SK-N-SH (cell line): ENCODE results near the gene PROM2. TPM values are rescaled to one million over a fixed set of nuclear protein-coding genes. Genes with fewer than 3 reads are reported as not detected.

Source experiments
- CTCF ChIA-PET: fragments of 300-600, 350-600 bp; formaldehyde crosslinking; extraction: SDS; loops from one replicate; lab custom pipeline; 2021; lab: Yijun Ruan, JAX
- POLR2A ChIA-PET: fragments of 350-600 bp; sonication (Branson Sonifier 250); formaldehyde crosslinking; extraction: SDS; loops from one replicate; lab custom pipeline; 2020; ENCODE audit warnings: antibody characterized with exemption, inconsistent platforms; lab: Yijun Ruan, JAX
- DNase-seq: peaks from one replicate; pipeline ENCODE4 v3.0.0; 2012
- H2AFZ ChIP-seq: fragments of 200-600 bp; sonication (generic); 2 replicates; pipeline ENCODE4 v1.8.1; 2016; ENCODE audit warnings: antibody characterized with exemption, mild to moderate bottlenecking, low read depth
- H3F3A ChIP-seq: fragments of 200-600 bp; sonication (generic); replicated peaks from 2 replicates; pipeline ENCODE3; 2016; ENCODE audit warnings: antibody characterized with exemption, mild to moderate bottlenecking; ENCODE audit not compliant: insufficient read depth
- H3K27ac ChIP-seq, 2 experiments: fragments of 200-500 bp in 1 of 2; fragments of 200-600 bp in 1 of 2; sonication (Bioruptor generic) in 1 of 2; sonication (generic), shearing (Covaris generic) in 1 of 2; 2 replicates each; pipeline versions ENCODE4 v1.5.1 to v1.6.1; 2014 to 2016; ENCODE audit warnings: low read depth in 2 of 2, inconsistent platforms in 1 of 2, low read length in 1 of 2, mild to moderate bottlenecking in 1 of 2, mixed read lengths in 1 of 2
- H3K27me3 ChIP-seq: fragments of 200-600 bp; sonication (generic), shearing (Covaris generic); 2 replicates; pipeline ENCODE4 v1.6.1; 2016; ENCODE audit warnings: mixed run types; ENCODE audit not compliant: insufficient read depth
- H3K36me3 ChIP-seq, 2 experiments: fragments of 200-500 bp in 1 of 2; fragments of 200-600 bp in 1 of 2; sonication (Bioruptor generic) in 1 of 2; sonication (generic) in 1 of 2; replicated peaks in 1 of 2; 2 replicates each; pipeline versions ENCODE3 to v1.5.1; 2014 to 2016; ENCODE audit warnings: low read length in 1 of 2, mild to moderate bottlenecking in 1 of 2; ENCODE audit not compliant: insufficient read depth in 2 of 2, control insufficient read depth in 1 of 2
- H3K4me1 ChIP-seq, 2 experiments: fragments of 200-500 bp in 1 of 2; fragments of 200-600 bp in 1 of 2; sonication (Bioruptor generic) in 1 of 2; sonication (generic), shearing (Covaris generic) in 1 of 2; 2 replicates each; pipeline versions ENCODE4 v1.5.1 to v1.6.1; 2014 to 2016; ENCODE audit warnings: low read depth in 1 of 2, low read length in 1 of 2, mixed run types in 1 of 2; ENCODE audit not compliant: insufficient read depth in 2 of 2, control insufficient read depth in 1 of 2
- H3K4me2 ChIP-seq: fragments of 200-600 bp; sonication (generic), shearing (Covaris generic); 2 replicates; pipeline ENCODE4 v1.6.1; 2017; ENCODE audit warnings: mixed run types
- H3K4me3 ChIP-seq, 2 experiments: fragments of 200-500 bp in 1 of 2; fragments of 200-600 bp in 1 of 2; sonication (Bioruptor generic) in 1 of 2; sonication (generic), shearing (Covaris generic) in 1 of 2; 2 replicates each; pipeline versions ENCODE4 v1.5.1 to v1.8.1; 2014 to 2016; ENCODE audit warnings: low read depth in 2 of 2, inconsistent platforms in 1 of 2, low read length in 1 of 2, mild to moderate bottlenecking in 1 of 2, mixed read lengths in 1 of 2, moderate library complexity in 1 of 2
- H3K79me2 ChIP-seq: fragments of 200-600 bp; sonication (generic); 2 replicates; pipeline ENCODE4 v1.8.1; 2017; ENCODE audit warnings: mild to moderate bottlenecking; ENCODE audit not compliant: insufficient read depth
- H3K9ac ChIP-seq: fragments of 200-600 bp; sonication (generic); 2 replicates; pipeline ENCODE4 v1.6.1; 2017; ENCODE audit warnings: mixed run types
- H3K9me2 ChIP-seq: fragments of 200-600 bp; sonication (generic); 2 replicates; pipeline ENCODE4 v1.6.1; 2017; ENCODE audit warnings: mixed run types
- H3K9me3 ChIP-seq: fragments of 200-600 bp; sonication (generic); 2 replicates; pipeline ENCODE4 v1.6.1; 2017; ENCODE audit warnings: mixed run types, mild to moderate bottlenecking, moderate library complexity
- H4K20me1 ChIP-seq: fragments of 200-600 bp; sonication (generic); 2 replicates; pipeline ENCODE4 v1.6.1; 2017; ENCODE audit warnings: mild to moderate bottlenecking, mixed run types; ENCODE audit not compliant: insufficient read depth
- CHD2 ChIP-seq: fragments of 150-350 bp; IDR thresholded peaks from 2 replicates; pipeline ENCODE4 v1.6.1; 2018; ENCODE audit warnings: low read length; ENCODE audit not compliant: partially characterized antibody
- EP300 ChIP-seq, 2 experiments: IDR thresholded peaks; 2 replicates each; pipeline versions ENCODE4 v1.4.0 to v1.6.1; 2012; ENCODE audit warnings: borderline replicate concordance in 1 of 2, low read depth in 1 of 2, low read length in 1 of 2
- FOXM1 ChIP-seq: IDR thresholded peaks from 2 replicates; pipeline ENCODE4 v1.4.0; 2012; ENCODE audit warnings: low read depth, mild to moderate bottlenecking
- MEF2A ChIP-seq: IDR thresholded peaks from 2 replicates; pipeline ENCODE4 v1.4.0; 2012; ENCODE audit warnings: low read depth, borderline replicate concordance
- MXI1 ChIP-seq: IDR thresholded peaks from 2 replicates; pipeline ENCODE4 v1.6.1; 2012; ENCODE audit warnings: mild to moderate bottlenecking, low read depth, low read length, improper control_type of control experiment
- NFIC ChIP-seq: IDR thresholded peaks from 2 replicates; pipeline ENCODE4 v1.4.0; 2012; ENCODE audit warnings: borderline replicate concordance
- NRF1 ChIP-seq: IDR thresholded peaks from 2 replicates; pipeline ENCODE4 v1.6.1; 2012; ENCODE audit warnings: low read depth, mild to moderate bottlenecking, low read length
- POLR2AphosphoS5 ChIP-seq: IDR thresholded peaks from 2 replicates; pipeline ENCODE4 v1.6.1; 2012; ENCODE audit warnings: low read depth, low read length
- RAD21 ChIP-seq: IDR thresholded peaks from 2 replicates; pipeline ENCODE4 v1.6.1; 2012; ENCODE audit warnings: mild to moderate bottlenecking, low read length
- SMC3 ChIP-seq: IDR thresholded peaks from 2 replicates; pipeline ENCODE4 v1.6.1; 2012; ENCODE audit warnings: low read depth, low read length, improper control_type of control experiment
- TAF1 ChIP-seq: IDR thresholded peaks from 2 replicates; pipeline ENCODE4 v1.6.1; 2012; ENCODE audit warnings: low read depth, mild to moderate bottlenecking, low read length, moderate library complexity, borderline replicate concordance
- TCF12 ChIP-seq: IDR thresholded peaks from 2 replicates; pipeline ENCODE4 v1.4.0; 2012
- USF1 ChIP-seq: IDR thresholded peaks from 2 replicates; pipeline ENCODE4 v1.4.0; 2012; ENCODE audit warnings: low read depth, borderline replicate concordance
- YY1 ChIP-seq: IDR thresholded peaks from 2 replicates; pipeline ENCODE4 v1.4.0; 2012; ENCODE audit warnings: low read depth, mild to moderate bottlenecking
- WGBS: methylation state at CpG from one replicate; pipeline ENCODE4 v1.1.6; 2017; ENCODE audit warnings: low lambda C conversion rate; 5-methylcytosine and 5-hydroxymethylcytosine counted together
- polyA plus RNA-seq, 3 experiments: library from polyadenylated mRNA; depleted of rRNA; stranded (reverse); fragments of >200 nt; gene quantifications; 2 replicates each; pipeline ENCODE4 v1.2.3, GENCODE V29; 2012
- TF ChIP-seq, protein P1 (sequence below): fragments of 200-600 bp; sonication (generic); IDR thresholded peaks from 2 replicates; pipeline ENCODE4 v1.6.1; 2017; ENCODE audit warnings: antibody characterized with exemption, mild to moderate bottlenecking, moderate library complexity
- TF ChIP-seq, protein P2 (sequence below): fragments of 150-350 bp; IDR thresholded peaks from 2 replicates; pipeline ENCODE4 v1.6.1; 2017; ENCODE audit warnings: antibody characterized with exemption, low read length, low read depth, borderline replicate concordance

Gene PROM2
- polyA plus RNA-seq, 1 of the 3 experiments (the other 2 are of a cell fraction), result 0.38 TPM

- Histone ChIP-seq H3K9me2 (no peaks in the 10 kb centered on the region), H3K4me3 (no peak overlapping the region), H3K4me1 (no peaks in the 10 kb centered on the region), H3K27ac (no peak overlapping the region)
- POLR2A ChIA-PET, result no interaction called here
- TF ChIP-seq NRF1 (no peak), MEF2A (no peak), SMC3 (no peak), YY1 (no peak), CHD2 (no peak), EP300 (IDR thresholded peaks at IDR 0.05; ENCODE audit: borderline replicate concordance in 1 of 2, low read depth in 1 of 2, low read length in 1 of 2) (no peak), POLR2AphosphoS5 (no peak), RAD21 (no peak), MXI1 (no peak), TCF12 (no peak), USF1 (no peak)
- TF ChIP-seq, protein P1, sequence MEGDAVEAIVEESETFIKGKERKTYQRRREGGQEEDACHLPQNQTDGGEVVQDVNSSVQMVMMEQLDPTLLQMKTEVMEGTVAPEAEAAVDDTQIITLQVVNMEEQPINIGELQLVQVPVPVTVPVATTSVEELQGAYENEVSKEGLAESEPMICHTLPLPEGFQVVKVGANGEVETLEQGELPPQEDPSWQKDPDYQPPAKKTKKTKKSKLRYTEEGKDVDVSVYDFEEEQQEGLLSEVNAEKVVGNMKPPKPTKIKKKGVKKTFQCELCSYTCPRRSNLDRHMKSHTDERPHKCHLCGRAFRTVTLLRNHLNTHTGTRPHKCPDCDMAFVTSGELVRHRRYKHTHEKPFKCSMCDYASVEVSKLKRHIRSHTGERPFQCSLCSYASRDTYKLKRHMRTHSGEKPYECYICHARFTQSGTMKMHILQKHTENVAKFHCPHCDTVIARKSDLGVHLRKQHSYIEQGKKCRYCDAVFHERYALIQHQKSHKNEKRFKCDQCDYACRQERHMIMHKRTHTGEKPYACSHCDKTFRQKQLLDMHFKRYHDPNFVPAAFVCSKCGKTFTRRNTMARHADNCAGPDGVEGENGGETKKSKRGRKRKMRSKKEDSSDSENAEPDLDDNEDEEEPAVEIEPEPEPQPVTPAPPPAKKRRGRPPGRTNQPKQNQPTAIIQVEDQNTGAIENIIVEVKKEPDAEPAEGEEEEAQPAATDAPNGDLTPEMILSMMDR, result no peak
- TF ChIP-seq, protein P2, sequence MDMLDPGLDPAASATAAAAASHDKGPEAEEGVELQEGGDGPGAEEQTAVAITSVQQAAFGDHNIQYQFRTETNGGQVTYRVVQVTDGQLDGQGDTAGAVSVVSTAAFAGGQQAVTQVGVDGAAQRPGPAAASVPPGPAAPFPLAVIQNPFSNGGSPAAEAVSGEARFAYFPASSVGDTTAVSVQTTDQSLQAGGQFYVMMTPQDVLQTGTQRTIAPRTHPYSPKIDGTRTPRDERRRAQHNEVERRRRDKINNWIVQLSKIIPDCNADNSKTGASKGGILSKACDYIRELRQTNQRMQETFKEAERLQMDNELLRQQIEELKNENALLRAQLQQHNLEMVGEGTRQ, result no peak
- TF ChIP-seq, all 33 proteins: peak for 0
- H3K79me2 ChIP-seq, result no peaks in the 10 kb centered on the region
- no peaks in the 10 kb centered on the region for H3K36me3 ChIP-seq
- no peak overlapping the region for H3K9ac ChIP-seq
- no peaks in the 10 kb centered on the region for H3K9me3 ChIP-seq
- no peaks in the 10 kb centered on the region for H4K20me1 ChIP-seq
- DNase-seq, result no peak
- no peak overlapping the region for H3K4me2 ChIP-seq
- H3K27me3 ChIP-seq, result no peaks in the 10 kb centered on the region
- CTCF ChIA-PET, result interaction anchor here (1.7 kb wide), 1 partner anchor 88 kb away, joined by 9 read pairs; no protein-coding TSS in a partner anchor
- WGBS, result 64% methylated on average over 17 of the region's 23 CpGs
- H2AFZ ChIP-seq, result no peak overlapping the region
- H3F3A ChIP-seq, result no peaks in the 10 kb centered on the region
Observed at GRCh38 chr2:95319481-95320343, 45.5 kb downstream of the PROM2 start.

DNA sequence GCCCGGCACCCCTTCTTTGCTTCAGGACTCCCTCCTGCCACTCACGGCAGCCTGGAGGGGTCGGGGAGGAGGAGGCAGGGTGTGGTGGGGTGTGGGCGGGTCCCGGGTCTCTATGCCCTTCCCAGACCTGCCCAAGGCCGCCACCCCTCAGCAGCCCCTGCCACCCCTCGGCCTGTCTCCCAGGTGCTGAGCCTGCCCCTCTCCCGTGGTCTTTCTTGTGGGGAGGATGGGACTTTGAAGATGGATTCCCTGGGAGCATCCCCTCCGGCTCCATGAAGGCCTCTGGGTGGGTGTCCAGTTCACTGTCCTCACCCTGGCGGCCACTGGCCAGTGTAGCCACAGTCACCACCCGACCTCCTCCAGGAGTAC lies 46.1 kb downstream of the PROM2 start:
- Histone ChIP-seq H3K27me3 (no peaks in the 10 kb centered on the region), H3K9ac (no peak overlapping the region), H3K9me2 (no peaks in the 10 kb centered on the region), H3K4me2 (no peak overlapping the region), H3K27ac (no peak overlapping the region), H3K4me3 (no peak overlapping the region), H3K4me1 (no peaks in the 10 kb centered on the region), H3K79me2 (no peaks in the 10 kb centered on the region), H3F3A (no peaks in the 10 kb centered on the region), H3K9me3 (no peaks in the 10 kb centered on the region), H4K20me1 (no peaks in the 10 kb centered on the region), H2AFZ (no peak overlapping the region), H3K36me3 (no peaks in the 10 kb centered on the region)
- TF ChIP-seq NFIC, result no peak
- TF ChIP-seq TAF1, result no peak
- no peak for TF ChIP-seq POLR2AphosphoS5
- no peak for TF ChIP-seq FOXM1
- no peak for DNase-seq
- CTCF ChIA-PET, result no interaction called here
- POLR2A ChIA-PET, result no interaction called here
- WGBS, result 36% methylated on average over 8 of the region's 11 CpGs
